Activated CD8-positive, alpha-beta memory T cell treated with anti-CD3 and anti-CD28 coated beads, Interleukin-2, amount 50 U/mL, for 1 hour (primary cell): Measurements from ENCODE around the gene TULP4.
"Not testable (repeated sequence)": the region's sequence is repeated elsewhere in the genome, so short reads cannot be mapped to it uniquely, and the experiment has no call there.

Experiments used
- DNase-seq: peaks from one replicate; pipeline ENCODE4 v3.0.0-alpha.2; 2020; ENCODE audit errors: extremely low read depth

The TULP4 gene

GRCh38 chr6:158501360-158502262, 189.3 kb downstream of the TULP4 start:
- DNase-seq: no peak

DNA sequence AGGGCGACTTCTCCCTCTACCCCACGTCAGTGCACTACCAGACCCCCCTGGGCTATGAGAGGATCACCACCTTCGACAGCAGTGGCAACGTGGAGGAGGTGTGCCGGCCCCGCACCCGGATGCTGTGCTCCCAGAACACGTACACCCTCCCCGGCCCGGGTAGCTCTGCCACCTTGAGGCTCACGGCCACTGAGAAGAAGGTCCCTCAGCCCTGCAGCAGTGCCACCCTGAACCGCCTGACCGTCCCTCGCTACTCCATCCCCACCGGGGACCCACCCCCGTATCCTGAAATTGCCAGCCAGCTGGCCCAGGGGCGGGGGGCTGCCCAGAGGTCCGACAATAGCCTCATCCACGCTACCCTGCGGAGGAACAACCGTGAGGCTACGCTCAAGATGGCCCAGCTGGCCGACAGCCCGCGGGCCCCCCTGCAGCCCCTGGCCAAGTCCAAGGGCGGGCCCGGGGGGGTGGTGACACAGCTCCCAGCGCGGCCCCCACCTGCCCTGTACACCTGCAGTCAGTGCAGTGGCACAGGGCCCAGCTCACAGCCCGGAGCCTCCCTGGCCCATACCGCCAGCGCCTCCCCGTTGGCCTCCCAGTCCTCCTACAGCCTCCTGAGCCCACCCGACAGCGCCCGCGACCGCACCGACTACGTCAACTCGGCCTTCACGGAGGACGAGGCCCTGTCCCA, 190.1 kb downstream of the TULP4 start:
- DNase-seq: no peak

DNA sequence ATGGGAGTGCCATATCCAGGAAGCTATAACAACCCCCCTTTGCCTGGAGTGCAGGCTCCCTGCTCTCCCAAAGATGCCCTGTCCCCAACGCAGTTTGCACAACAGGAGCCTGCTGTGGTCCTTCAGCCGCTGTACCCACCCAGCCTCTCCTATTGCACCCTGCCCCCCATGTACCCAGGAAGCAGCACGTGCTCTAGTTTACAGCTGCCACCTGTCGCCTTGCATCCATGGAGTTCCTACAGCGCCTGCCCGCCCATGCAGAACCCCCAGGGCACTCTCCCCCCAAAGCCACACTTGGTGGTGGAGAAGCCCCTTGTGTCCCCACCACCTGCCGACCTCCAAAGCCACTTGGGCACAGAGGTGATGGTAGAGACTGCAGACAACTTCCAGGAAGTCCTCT, 191.0 kb downstream of the TULP4 start:
- no peak for DNase-seq

DNA sequence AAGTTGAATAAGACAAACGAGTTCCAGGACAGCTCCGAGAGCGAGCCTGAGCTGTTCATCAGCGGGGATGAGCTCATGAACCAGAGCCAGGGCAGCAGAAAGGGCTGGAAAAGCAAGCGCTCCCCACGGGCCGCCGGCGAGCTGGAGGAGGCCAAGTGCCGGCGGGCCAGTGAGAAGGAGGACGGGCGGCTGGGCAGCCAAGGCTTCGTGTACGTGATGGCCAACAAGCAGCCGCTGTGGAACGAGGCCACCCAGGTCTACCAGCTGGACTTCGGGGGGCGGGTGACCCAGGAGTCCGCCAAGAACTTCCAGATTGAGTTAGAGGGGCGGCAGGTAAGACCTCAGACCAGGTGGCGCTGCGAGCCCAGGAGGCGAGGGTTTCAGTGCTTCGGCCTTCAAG, 191.6 kb downstream of the TULP4 start:
- no peak for DNase-seq

DNA sequence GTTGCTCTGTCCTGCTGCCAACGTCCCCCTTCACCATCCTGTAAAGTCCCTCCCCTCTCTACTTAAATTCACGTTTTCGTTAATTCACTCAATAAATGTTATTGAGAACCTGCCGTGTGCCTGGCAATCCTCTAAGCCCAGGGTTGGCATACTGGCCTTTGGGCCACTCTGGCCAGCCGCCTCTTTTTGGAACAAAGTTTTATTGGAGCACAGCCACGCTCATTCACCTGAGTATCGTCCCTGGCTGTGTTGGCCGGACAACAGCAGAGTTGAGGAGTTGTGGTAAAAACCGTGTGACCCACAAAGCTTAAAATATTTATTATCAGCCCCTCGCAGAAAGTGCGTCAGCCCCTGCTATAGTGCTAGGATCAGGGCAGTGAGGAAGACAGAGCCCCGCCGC, 192.9 kb downstream of the TULP4 start:
- DNase-seq: no peak

GRCh38 chr6:158506601-158507000, 194.3 kb downstream of the TULP4 start:
- DNase-seq: no peak

- no peak for DNase-seq
These were observed 194.9 kb downstream of the TULP4 start for GRCh38 chr6:158507174-158507573.

GRCh38 chr6:158508450-158508849, 196.2 kb downstream of the TULP4 start:
- no peak for DNase-seq

- DNase-seq: no peak
These were observed 197.2 kb downstream of the TULP4 start for GRCh38 chr6:158509465-158509864.

DNA sequence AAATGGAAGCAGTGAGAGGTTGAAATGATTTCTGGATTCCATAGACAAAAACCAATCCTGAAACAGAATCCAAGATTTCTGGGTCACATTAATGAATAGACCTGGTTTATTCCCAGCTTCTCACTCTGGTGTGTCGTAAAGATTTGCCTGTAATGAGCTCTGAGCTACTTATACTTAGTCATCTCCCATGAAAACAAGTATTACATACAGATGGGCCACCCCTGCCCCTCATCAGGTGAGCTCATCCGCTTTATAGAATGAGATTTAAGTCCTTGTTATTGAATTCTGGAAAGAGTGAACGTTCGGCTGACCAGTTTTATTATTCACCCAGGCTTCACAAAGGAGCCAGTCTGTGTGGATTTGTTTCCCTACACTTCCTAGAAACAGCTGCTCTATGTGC, 200.5 kb downstream of the TULP4 start:
- DNase-seq: no peak

DNA sequence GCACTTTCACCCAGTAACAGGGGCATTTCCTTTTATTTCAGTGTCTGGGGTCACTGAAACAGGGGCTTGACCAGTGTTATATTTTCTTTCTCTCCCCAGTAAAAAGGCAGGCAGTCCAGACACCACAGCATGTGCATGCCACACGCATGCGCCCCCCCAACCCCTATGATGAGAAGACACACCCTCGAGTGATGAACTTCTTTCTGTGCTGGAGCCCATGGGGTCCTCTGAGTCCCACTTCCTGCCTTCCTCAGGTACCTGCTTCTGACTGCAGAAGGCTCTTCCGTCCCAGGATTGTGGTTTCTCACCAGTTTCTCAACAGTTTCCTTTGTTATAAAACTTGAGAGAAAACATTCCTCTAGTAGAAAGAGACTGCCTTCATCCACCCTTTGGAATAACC, 201.9 kb downstream of the TULP4 start:
- no peak for DNase-seq

- DNase-seq: no peak
These were observed 202.7 kb downstream of the TULP4 start for GRCh38 chr6:158514991-158515390.

DNA sequence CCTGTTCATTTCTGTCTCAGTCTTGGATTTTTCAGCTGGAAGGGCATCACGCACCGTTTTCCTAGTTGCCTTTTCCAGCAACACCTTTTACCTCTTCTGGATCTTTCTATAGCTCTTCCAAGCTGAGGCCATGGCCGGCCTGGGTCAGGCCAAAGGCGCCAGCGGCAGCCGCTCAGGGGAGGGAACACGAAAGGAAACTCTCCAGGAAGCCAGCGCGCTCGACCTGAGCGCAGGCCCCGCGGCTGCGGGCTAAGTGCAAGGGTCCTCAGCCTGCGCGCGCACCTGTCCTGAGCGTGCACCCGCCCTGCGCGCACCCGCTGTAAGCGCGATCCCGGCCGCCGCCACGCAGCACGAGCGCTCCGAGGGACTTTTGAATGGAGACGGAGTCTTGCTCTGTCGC, 203.8 kb downstream of the TULP4 start:
- DNase-seq: no peak

- DNase-seq: no peak
These were observed 204.8 kb downstream of the TULP4 start for GRCh38 chr6:158517038-158517437.

DNA sequence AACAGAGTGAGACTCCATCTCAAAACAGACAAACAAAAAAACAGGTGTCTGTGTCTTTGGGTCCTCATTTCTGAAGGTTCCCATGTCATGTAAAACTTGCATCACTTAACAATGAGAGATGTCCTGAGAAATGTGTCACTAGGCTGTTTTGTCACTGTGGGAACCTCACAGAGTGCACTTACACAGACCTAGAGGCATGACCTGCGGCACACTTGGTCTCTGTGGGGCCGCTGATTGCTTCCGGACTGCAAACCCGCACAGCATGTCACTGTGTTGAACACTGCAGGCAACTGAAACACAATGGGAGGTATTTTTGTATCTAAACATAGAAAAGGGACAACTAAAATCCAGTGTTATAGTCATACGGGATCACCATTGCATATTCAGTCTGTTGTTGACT, 205.3 kb downstream of the TULP4 start:
- DNase-seq: no peak

DNA sequence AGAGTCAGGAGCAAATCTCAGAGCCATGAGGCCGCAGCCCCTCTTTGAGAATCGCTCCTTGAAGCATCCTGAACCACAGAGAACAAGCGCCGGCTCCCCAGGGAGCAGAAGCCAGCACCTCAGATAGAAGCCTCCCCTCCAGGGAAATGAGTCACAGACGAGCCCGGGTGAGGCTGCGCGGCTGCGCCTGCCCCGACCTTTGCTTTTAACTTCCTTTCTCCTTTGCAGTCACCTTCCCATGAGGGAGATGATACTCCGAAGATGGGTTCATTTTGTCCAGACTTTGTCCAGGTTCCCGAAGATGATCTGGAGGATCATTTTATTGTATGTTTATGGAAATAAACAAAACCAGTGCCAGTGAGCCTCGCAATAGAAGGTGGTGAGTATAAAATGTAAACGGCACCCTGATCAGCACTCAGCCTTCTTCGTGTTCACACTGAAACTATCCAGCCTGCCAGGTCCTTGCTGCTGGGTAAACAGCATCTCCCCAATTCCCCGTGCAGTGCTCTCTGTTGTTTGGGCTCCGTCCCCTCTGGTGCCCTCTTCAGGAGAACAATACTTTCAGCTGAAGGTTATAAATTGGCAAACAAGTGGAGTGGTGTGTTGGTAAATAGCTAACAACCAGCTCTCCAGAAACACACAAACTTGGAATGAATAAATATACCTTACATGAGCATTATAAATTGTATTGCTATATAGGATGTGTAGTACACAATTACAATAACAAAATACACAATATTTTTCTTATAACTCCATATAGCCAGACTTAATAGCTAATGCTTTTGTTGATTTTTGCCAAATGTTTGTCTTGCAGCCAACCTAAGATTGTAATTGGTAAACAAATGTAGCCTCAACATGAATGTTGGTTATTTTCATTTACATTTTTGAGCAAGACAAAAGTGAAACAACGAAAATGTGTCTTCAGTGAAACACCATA, 206.2 kb downstream of the TULP4 start:
- DNase-seq: no peak

- DNase-seq: no peak
These were observed 207.0 kb downstream of the TULP4 start for GRCh38 chr6:158519300-158519699.

DNA sequence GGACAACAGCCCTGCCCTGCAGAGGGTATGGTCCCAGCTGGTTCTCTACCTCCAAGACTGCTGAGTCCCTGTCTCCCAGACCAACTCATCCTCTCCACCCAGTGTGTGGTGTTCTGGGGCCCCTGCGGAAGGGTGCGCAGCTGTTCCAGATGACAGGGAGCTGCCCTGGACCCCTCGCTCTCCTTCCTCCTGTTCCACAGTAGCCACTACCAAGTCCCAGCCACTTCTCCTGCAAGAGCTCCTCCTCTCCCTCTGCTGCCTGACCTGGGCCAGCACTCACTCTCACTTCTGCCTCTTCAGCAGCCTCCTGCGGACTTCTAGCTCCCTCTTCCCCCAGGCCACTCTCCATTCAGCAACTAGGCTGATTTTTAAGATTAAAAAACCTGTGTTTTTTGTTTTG, 207.5 kb downstream of the TULP4 start:
- no peak for DNase-seq

DNA sequence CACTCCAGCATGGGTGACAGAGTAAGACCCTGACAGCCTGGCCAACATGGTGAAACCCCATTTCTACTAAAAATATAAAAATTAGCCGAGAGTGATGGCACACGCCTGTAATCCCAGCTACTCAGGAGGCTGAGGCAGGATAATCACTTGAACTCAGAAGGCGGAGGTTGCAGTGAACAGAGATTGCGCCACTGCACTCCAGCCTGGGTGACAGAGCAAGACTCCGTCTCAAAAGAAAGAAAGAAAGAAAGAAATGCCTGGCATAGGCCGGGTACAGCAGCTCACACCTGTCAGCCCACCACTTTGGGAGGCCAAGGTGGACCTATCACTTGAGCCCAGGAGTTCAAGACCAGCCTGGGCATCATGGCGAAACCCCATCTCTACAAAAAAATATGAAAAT, 208.7 kb downstream of the TULP4 start:
- DNase-seq: not testable (repeated sequence)

GRCh38 chr6:158521759-158522158, 209.5 kb downstream of the TULP4 start:
- DNase-seq: no peak

GRCh38 chr6:158522616-158523015, 210.4 kb downstream of the TULP4 start:
- no peak for DNase-seq

DNA sequence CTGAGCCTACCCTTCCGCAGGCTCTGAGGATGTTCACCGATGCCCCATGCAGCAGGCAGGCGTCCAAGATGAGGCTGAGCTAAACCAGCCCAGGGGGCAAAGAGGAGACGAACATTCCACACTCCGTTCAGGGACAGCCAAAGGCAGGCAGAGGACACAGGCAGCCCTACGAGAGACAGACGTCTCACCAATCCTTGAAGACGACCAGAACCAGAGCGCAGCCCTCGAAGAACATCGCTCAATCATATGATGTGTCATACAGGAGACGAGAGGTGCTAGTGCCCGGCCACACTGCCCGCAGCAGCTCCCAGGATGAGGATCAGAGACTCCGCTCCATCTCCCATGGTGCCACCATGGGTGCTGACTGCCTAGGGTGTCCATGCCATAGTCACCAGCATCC, 212.0 kb downstream of the TULP4 start:
- no peak for DNase-seq
